ENCODE measurements around the gene MRPL18. TPM values are rescaled to one million over a fixed set of nuclear protein-coding genes. Genes with fewer than 3 reads are reported as not detected.
"Not testable (repeated sequence)": the region's sequence is repeated elsewhere in the genome, so short reads cannot be mapped to it uniquely, and the experiment has no call there.

MRPL18 gene
- 10 to 100 TPM; 38.0 to 85.2 (median 74.1) TPM for total RNA-seq

- Histone ChIP-seq H3K27me3 (no peaks in the 10 kb centered on the region), H3K4me1 (peaks cover 3 to 62% (median 45%) of the 10 kb centered on the region in 4 donors), H3K9me3 (no peaks in the 10 kb centered on the region), H3K4me3 (peak within 1 kb of the TSS; percentile 86 to 98 (median 92)), H3K36me3 (peaks cover 0 to 47% (median 0%) of the 10 kb centered on the region in 3 donors), H3K27ac (peak within 1 kb of the TSS; percentile 95 to 100 (median 98))
- 0% methylated on average over 37 to 56 of the region's 56 CpGs for WGBS, 2 donors
- TF ChIP-seq EP300 (IDR thresholded peaks at IDR 0.05) (peak in 1 of 2 donors; percentile 91), CTCF (IDR thresholded peaks at IDR 0.05) (peak in 2 of 5 experiments; percentile 7 to 19), POLR2A (IDR thresholded peaks at IDR 0.05) (peak; percentile 60 to 62)
- peak; percentile 84 to 86 for DNase-seq (ENCODE audit: low spot score in 2 of 2)
Measured at GRCh38 chr6:159790149-159790955, at the start of gene MRPL18. Gene MRPL18, plus strand, starts transcription at chr6:159790467. Its CDS starts 121 bp downstream, at chr6:159790588.

GRCh38 chr6:159742165-159742564 lies 48.1 kb upstream of the MRPL18 start:
- H3K36me3 ChIP-seq, result peaks cover 2 to 68% (median 13%) of the 10 kb centered on the region in 3 donors
- no peaks in the 10 kb centered on the region for H3K27me3 ChIP-seq
- H3K9me3 ChIP-seq, result no peaks in the 10 kb centered on the region
- no peak overlapping the region for H3K4me3 ChIP-seq
- DNase-seq (ENCODE audit: low spot score in 2 of 2), result no peak
- no peak overlapping the region for H3K27ac ChIP-seq
- WGBS, 2 donors, result 74 to 76% methylated on average over 1 of the region's 1 CpG
- TF ChIP-seq CTCF (IDR thresholded peaks at IDR 0.05) (no peak), EP300 (IDR thresholded peaks at IDR 0.05) (no peak), POLR2A (IDR thresholded peaks at IDR 0.05) (no peak)
- H3K4me1 ChIP-seq, result peaks cover 0 to 44% (median 0%) of the 10 kb centered on the region in 4 donors

GRCh38 chr6:159745081-159745480 lies 45.2 kb upstream of the MRPL18 start:
- 87 to 88% methylated on average over 7 of the region's 7 CpGs for WGBS, 2 donors

GRCh38 chr6:159746759-159747158 lies 43.5 kb upstream of the MRPL18 start:
- no peaks in the 10 kb centered on the region for H3K9me3 ChIP-seq
- WGBS, 2 donors, result 79 to 81% methylated on average over 1 of the region's 1 CpG
- H3K27me3 ChIP-seq, result no peaks in the 10 kb centered on the region
- H3K4me3 ChIP-seq, result no peak overlapping the region
- no peak for DNase-seq (ENCODE audit: low spot score in 2 of 2)
- no peak for TF ChIP-seq CTCF (IDR thresholded peaks at IDR 0.05)
- TF ChIP-seq POLR2A (IDR thresholded peaks at IDR 0.05), result no peak
- TF ChIP-seq EP300 (IDR thresholded peaks at IDR 0.05), result no peak
- H3K4me1 ChIP-seq, result peaks cover 0 to 2% (median 0%) of the 10 kb centered on the region in 4 donors
- peaks cover 4 to 96% (median 16%) of the 10 kb centered on the region in 3 donors for H3K36me3 ChIP-seq
- no peak overlapping the region for H3K27ac ChIP-seq

More at GRCh38 chr6:159745081-159745480, 45.2 kb upstream of the MRPL18 start:
- TF ChIP-seq CTCF (IDR thresholded peaks at IDR 0.05), result no peak
- TF ChIP-seq POLR2A (IDR thresholded peaks at IDR 0.05), result no peak
- no peak for TF ChIP-seq EP300 (IDR thresholded peaks at IDR 0.05)
- Histone ChIP-seq H3K27ac (no peak overlapping the region), H3K27me3 (no peaks in the 10 kb centered on the region), H3K9me3 (no peaks in the 10 kb centered on the region), H3K4me3 (no peak overlapping the region), H3K36me3 (peaks cover 4 to 94% (median 13%) of the 10 kb centered on the region in 3 donors), H3K4me1 (peaks cover 0 to 15% (median 0%) of the 10 kb centered on the region in 4 donors)
- DNase-seq (ENCODE audit: low spot score in 2 of 2), result no peak

GRCh38 chr6:159748127-159748526 lies 42.1 kb upstream of the MRPL18 start:
- not testable (repeated sequence) for DNase-seq (ENCODE audit: low spot score in 2 of 2); H3K4me3 ChIP-seq; H3K9me3 ChIP-seq; H3K27ac ChIP-seq; H3K4me1 ChIP-seq; H3K27me3 ChIP-seq
- H3K36me3 ChIP-seq, result peaks cover 4 to 95% (median 10%) of the 10 kb centered on the region in 3 donors
- 85 to 92% methylated on average over 7 of the region's 7 CpGs for WGBS, 2 donors
